ENCODE data around the gene TAS2R41.

TAS2R41 gene

GRCh38 chr7:143459359-143459758 lies 18.3 kb upstream of the TAS2R41 start:
- peaks cover 14% of the 10 kb centered on the region for H3K4me1 ChIP-seq (ENCODE audit: insufficient read depth, poor library complexity, severe bottlenecking)
- ATAC-seq (ENCODE audit: low read depth) (no peak), DNase-seq (ENCODE audit: low spot score) (no peak)
- H3K27me3 ChIP-seq (ENCODE audit: insufficient read depth, poor library complexity, severe bottlenecking): no peaks in the 10 kb centered on the region
- TF ChIP-seq CTCF (IDR thresholded peaks at IDR 0.05; ENCODE audit: poor library complexity, severe bottlenecking): no peak
- H3K36me3 ChIP-seq (ENCODE audit: low read depth): no peaks in the 10 kb centered on the region
- H3K27ac ChIP-seq (ENCODE audit: poor library complexity, severe bottlenecking): no peak overlapping the region
- H3K9me3 ChIP-seq (ENCODE audit: severe bottlenecking): no peaks in the 10 kb centered on the region
- no peak overlapping the region for H3K4me3 ChIP-seq (ENCODE audit: severe bottlenecking)

GRCh38 chr7:143460271-143460979 lies 17.2 kb upstream of the TAS2R41 start:
- Histone ChIP-seq H3K4me3 (ENCODE audit: severe bottlenecking) (no peak overlapping the region), H3K27me3 (ENCODE audit: insufficient read depth, poor library complexity, severe bottlenecking) (no peaks in the 10 kb centered on the region), H3K36me3 (ENCODE audit: low read depth) (no peaks in the 10 kb centered on the region), H3K27ac (ENCODE audit: poor library complexity, severe bottlenecking) (no peak overlapping the region), H3K9me3 (ENCODE audit: severe bottlenecking) (no peaks in the 10 kb centered on the region), H3K4me1 (ENCODE audit: insufficient read depth, poor library complexity, severe bottlenecking) (peaks cover 14% of the 10 kb centered on the region)
- ATAC-seq (ENCODE audit: low read depth) (no peak), DNase-seq (ENCODE audit: low spot score) (no peak)
- TF ChIP-seq CTCF (IDR thresholded peaks at IDR 0.05; ENCODE audit: poor library complexity, severe bottlenecking): no peak

GRCh38 chr7:143462045-143462444 lies 15.6 kb upstream of the TAS2R41 start:
- Histone ChIP-seq H3K4me1 (ENCODE audit: insufficient read depth, poor library complexity, severe bottlenecking) (peaks cover 12% of the 10 kb centered on the region), H3K9me3 (ENCODE audit: severe bottlenecking) (no peaks in the 10 kb centered on the region), H3K36me3 (ENCODE audit: low read depth) (no peaks in the 10 kb centered on the region), H3K27ac (ENCODE audit: poor library complexity, severe bottlenecking) (no peak overlapping the region), H3K27me3 (ENCODE audit: insufficient read depth, poor library complexity, severe bottlenecking) (no peaks in the 10 kb centered on the region), H3K4me3 (ENCODE audit: severe bottlenecking) (no peak overlapping the region)
- no peak for TF ChIP-seq CTCF (IDR thresholded peaks at IDR 0.05; ENCODE audit: poor library complexity, severe bottlenecking)
- DNase-seq (ENCODE audit: low spot score) (no peak), ATAC-seq (ENCODE audit: low read depth) (no peak)

GRCh38 chr7:143463556-143463955 lies 14.1 kb upstream of the TAS2R41 start:
- H3K4me1 ChIP-seq (ENCODE audit: insufficient read depth, poor library complexity, severe bottlenecking): no peaks in the 10 kb centered on the region
- no peaks in the 10 kb centered on the region for H3K36me3 ChIP-seq (ENCODE audit: low read depth)
- no peak overlapping the region for H3K27ac ChIP-seq (ENCODE audit: poor library complexity, severe bottlenecking)
- no peaks in the 10 kb centered on the region for H3K9me3 ChIP-seq (ENCODE audit: severe bottlenecking)
- no peak for ATAC-seq (ENCODE audit: low read depth)
- no peak overlapping the region for H3K4me3 ChIP-seq (ENCODE audit: severe bottlenecking)
- H3K27me3 ChIP-seq (ENCODE audit: insufficient read depth, poor library complexity, severe bottlenecking): no peaks in the 10 kb centered on the region
- TF ChIP-seq CTCF (IDR thresholded peaks at IDR 0.05; ENCODE audit: poor library complexity, severe bottlenecking): no peak
- DNase-seq (ENCODE audit: low spot score): no peak

- DNase-seq (ENCODE audit: low spot score) (no peak), ATAC-seq (ENCODE audit: low read depth) (no peak)
- Histone ChIP-seq H3K36me3 (ENCODE audit: low read depth) (no peaks in the 10 kb centered on the region), H3K9me3 (ENCODE audit: severe bottlenecking) (no peaks in the 10 kb centered on the region), H3K27ac (ENCODE audit: poor library complexity, severe bottlenecking) (no peak overlapping the region), H3K4me3 (ENCODE audit: severe bottlenecking) (no peak overlapping the region), H3K4me1 (ENCODE audit: insufficient read depth, poor library complexity, severe bottlenecking) (no peaks in the 10 kb centered on the region), H3K27me3 (ENCODE audit: insufficient read depth, poor library complexity, severe bottlenecking) (no peaks in the 10 kb centered on the region)
- no peak for TF ChIP-seq CTCF (IDR thresholded peaks at IDR 0.05; ENCODE audit: poor library complexity, severe bottlenecking)
Measured at GRCh38 chr7:143463957-143464356, 13.7 kb upstream of the TAS2R41 start.
